WTC11 (cell line): ENCODE results near the gene IL18BP. TPM values are rescaled to one million over a fixed set of nuclear protein-coding genes. Genes with fewer than 3 reads are reported as not detected.

ENCODE experiments used
- ATAC-seq: fragments of 200-7000 bp; cut with Tn5 transposase; 2 replicates; pipeline ENCODE4 v1.10.0; 2021; ENCODE audit warnings: mild to moderate bottlenecking, moderate library complexity
- CTCF ChIA-PET: fragments of 300-600 bp; sonication (Branson Sonifier 250); formaldehyde crosslinking; loops from one replicate; lab custom pipeline; 2021; ENCODE audit warnings: antibody characterized with exemption; lab: Charles Lee
- POLR2A ChIA-PET: fragments of 350-600 bp; sonication (Branson Sonifier 250); formaldehyde crosslinking; loops from one replicate; lab custom pipeline; 2021; ENCODE audit warnings: antibody characterized with exemption; lab: Charles Lee
- DNase-seq: peaks from one replicate; pipeline ENCODE4 v3.0.0; 2021; ENCODE audit warnings: low spot score
- H3K27ac Mint-ChIP-seq: 2 replicates; pipeline ENCODE4 v1.8.0; 2021; ENCODE audit warnings: mixed read lengths
- H3K27me3 Mint-ChIP-seq: 2 replicates; pipeline ENCODE4 v1.8.0; 2021; ENCODE audit warnings: low read depth, mild to moderate bottlenecking, moderate library complexity, mixed read lengths
- H3K36me3 Mint-ChIP-seq: 2 replicates; pipeline ENCODE4 v1.8.0; 2021; ENCODE audit warnings: mixed read lengths
- H3K4me1 Mint-ChIP-seq: 2 replicates; pipeline ENCODE4 v1.8.0; 2022; ENCODE audit warnings: mixed read lengths
- H3K4me3 Mint-ChIP-seq: 2 replicates; pipeline ENCODE4 v1.8.0; 2021; ENCODE audit warnings: mild to moderate bottlenecking, moderate library complexity, mixed read lengths
- H3K9me3 Mint-ChIP-seq: 2 replicates; pipeline ENCODE4 v1.8.0; 2021; ENCODE audit warnings: mixed read lengths
- AFF4 ChIP-seq: sonication (generic); formaldehyde crosslinking; IDR thresholded peaks from 2 replicates; pipeline ENCODE4 v1.8.1; 2023; ENCODE audit warnings: mild to moderate bottlenecking, missing genetic modification reagents, borderline replicate concordance
- CREM ChIP-seq: sonication (generic); formaldehyde crosslinking; IDR thresholded peaks from 2 replicates; pipeline ENCODE4 v1.8.1; 2022; ENCODE audit warnings: mild to moderate bottlenecking, missing genetic modification reagents, moderate library complexity
- E2F1 ChIP-seq: sonication (generic); formaldehyde crosslinking; IDR thresholded peaks from 2 replicates; pipeline ENCODE4 v1.8.0; 2022; ENCODE audit warnings: mild to moderate bottlenecking, missing genetic modification reagents
- ELF4 ChIP-seq: sonication (generic); formaldehyde crosslinking; IDR thresholded peaks from 2 replicates; pipeline ENCODE4 v1.8.1; 2022; ENCODE audit warnings: low read depth, mild to moderate bottlenecking, moderate library complexity, missing genetic modification reagents
- ERG ChIP-seq: fragments of 250-450 bp; sonication (Bioruptor Pico); IDR thresholded peaks from 2 replicates; pipeline ENCODE4 v1.8.0; 2021; ENCODE audit warnings: mild to moderate bottlenecking
- ETV6 ChIP-seq: sonication (generic); formaldehyde crosslinking; IDR thresholded peaks from 2 replicates; pipeline ENCODE4 v1.8.1; 2022; ENCODE audit warnings: mild to moderate bottlenecking, missing genetic modification reagents
- GTF2I ChIP-seq: fragments of 250-450 bp; sonication (Bioruptor Pico); conservative IDR thresholded peaks from 2 replicates; pipeline ENCODE4 v1.4.0; 2021; ENCODE audit warnings: mild to moderate bottlenecking
- JAZF1 ChIP-seq: fragments of 250-450 bp; sonication (Bioruptor Pico); IDR thresholded peaks from 2 replicates; pipeline ENCODE4 v1.9.0; 2021; ENCODE audit warnings: moderate library complexity, mild to moderate bottlenecking, inconsistent platforms
- MXD4 ChIP-seq: fragments of 250-450 bp; sonication (Bioruptor Pico); IDR thresholded peaks from 2 replicates; pipeline ENCODE4 v1.8.0; 2021; ENCODE audit warnings: mild to moderate bottlenecking, moderate library complexity, borderline replicate concordance
- MYBL2 ChIP-seq: sonication (generic); formaldehyde crosslinking; IDR thresholded peaks from 2 replicates; pipeline ENCODE4 v1.8.1; 2023; ENCODE audit warnings: mild to moderate bottlenecking, moderate library complexity, missing genetic modification reagents
- NFYB ChIP-seq: sonication (generic); formaldehyde crosslinking; conservative IDR thresholded peaks from 2 replicates; pipeline ENCODE4 v1.8.0; 2022; ENCODE audit warnings: low read depth, missing genetic modification reagents
- TCF7 ChIP-seq: sonication (generic); formaldehyde crosslinking; IDR thresholded peaks from 2 replicates; pipeline ENCODE4 v1.8.0; 2022; ENCODE audit warnings: mild to moderate bottlenecking, low read depth, missing genetic modification reagents, moderate library complexity
- ZNF219 ChIP-seq: sonication (generic); formaldehyde crosslinking; IDR thresholded peaks from 2 replicates; pipeline ENCODE4 v1.8.0; 2023; ENCODE audit warnings: missing genetic modification reagents, mild to moderate bottlenecking, borderline replicate concordance
- ZNF281 ChIP-seq: sonication (generic); formaldehyde crosslinking; IDR thresholded peaks from 2 replicates; pipeline ENCODE4 v1.8.0; 2023; ENCODE audit warnings: mild to moderate bottlenecking, missing genetic modification reagents
- ZNF396 ChIP-seq: fragments of 250-450 bp; sonication (Bioruptor Pico); IDR thresholded peaks from 2 replicates; pipeline ENCODE4 v1.8.0; 2021; ENCODE audit warnings: mild to moderate bottlenecking, moderate library complexity, borderline replicate concordance
- ZNF416 ChIP-seq: fragments of 250-450 bp; sonication (Bioruptor Pico); IDR thresholded peaks from 2 replicates; pipeline ENCODE4 v1.9.0; 2021; ENCODE audit warnings: mild to moderate bottlenecking, inconsistent platforms
- ZNF423 ChIP-seq: fragments of 250-450 bp; sonication (Bioruptor Pico); IDR thresholded peaks from 2 replicates; pipeline ENCODE4 v2.1.2; 2022; ENCODE audit warnings: mild to moderate bottlenecking, moderate library complexity
- ZNF512 ChIP-seq: sonication (generic); formaldehyde crosslinking; IDR thresholded peaks from 2 replicates; pipeline ENCODE4 v1.8.1; 2022; ENCODE audit warnings: missing genetic modification reagents, borderline replicate concordance
- total RNA-seq: library from RNA; stranded (reverse); gene quantifications from 3 replicates; pipeline ENCODE4 v1.2.3, GENCODE V29; 2021

The IL18BP gene
- total RNA-seq, 1 experiment from 2014 or later = 17.3 TPM

- CTCF ChIA-PET = no interaction called here
- Mint-ChIP-seq H3K27me3 (no peaks in the 10 kb centered on the region), H3K4me3 (no peak overlapping the region), H3K9me3 (no peaks in the 10 kb centered on the region), H3K4me1 (no peaks in the 10 kb centered on the region), H3K27ac (no peak overlapping the region), H3K36me3 (peaks cover 6% of the 10 kb centered on the region)
- POLR2A ChIA-PET = no interaction called here
- TF ChIP-seq ZNF512 (CRISPR knock-in tag) (no peak), TCF7 (CRISPR knock-in tag) (no peak), ZNF423 (CRISPR knock-in tag) (no peak), ZNF396 (CRISPR knock-in tag) (no peak), ZNF416 (no peak), ERG (CRISPR knock-in tag) (no peak), NFYB (no peak), JAZF1 (CRISPR knock-in tag) (no peak), MXD4 (CRISPR knock-in tag) (no peak), CREM (no peak), ZNF281 (CRISPR knock-in tag) (no peak), AFF4 (no peak), ETV6 (CRISPR knock-in tag) (no peak), GTF2I (CRISPR knock-in tag) (no peak)
- no peak for DNase-seq
- ATAC-seq = no peak
Observed at GRCh38 chr11:71955898-71956456, 42.7 kb upstream of the IL18BP start.

- H3K27me3 Mint-ChIP-seq = no peaks in the 10 kb centered on the region
- no peak overlapping the region for H3K4me3 Mint-ChIP-seq
- POLR2A ChIA-PET = no interaction called here
- peaks cover 29% of the 10 kb centered on the region for H3K36me3 Mint-ChIP-seq
- CTCF ChIA-PET = no interaction called here
- H3K9me3 Mint-ChIP-seq = no peaks in the 10 kb centered on the region
- H3K4me1 Mint-ChIP-seq = no peaks in the 10 kb centered on the region
- no peak for DNase-seq
- H3K27ac Mint-ChIP-seq = no peak overlapping the region
- TF ChIP-seq ZNF219 (CRISPR knock-in tag) (no peak), ELF4 (CRISPR knock-in tag) (no peak), ERG (CRISPR knock-in tag) (no peak), E2F1 (CRISPR knock-in tag) (no peak), JAZF1 (CRISPR knock-in tag) (no peak), MYBL2 (CRISPR knock-in tag) (no peak)
- ATAC-seq = no peak
Observed at GRCh38 chr11:71962428-71963038, 36.2 kb upstream of the IL18BP start.
